Kidney (tissue), 14 donors: ENCODE results near the gene RTF1. TPM values are rescaled to one million over a fixed set of nuclear protein-coding genes. Genes with fewer than 3 reads are reported as not detected.

Experiments used
- DNase-seq, 5 donors: peaks; one replicate each; pipeline ENCODE4 v3.0.0-alpha.2; 2013 to 2020
- FAIRE-seq: peaks from 2 replicates; lab custom pipeline; 2012; peaks lifted over from hg19 to GRCh38; lab: Jason Lieb, UNC
- H3K27ac ChIP-seq, 2 donors: one replicate each; pipeline ENCODE4 v1.7.0; 2013; ENCODE audit warnings: low read depth in 2 of 2, low read length in 2 of 2, inconsistent platforms in 1 of 2
- H3K27me3 ChIP-seq: one replicate; pipeline ENCODE4 v1.7.1; 2013; ENCODE audit warnings: low read length, inconsistent platforms; ENCODE audit not compliant: control insufficient read depth, insufficient read depth
- H3K36me3 ChIP-seq, 3 donors: one replicate each; pipeline versions ENCODE4 v1.7.0 to v1.7.1; 2013; ENCODE audit warnings: low read length in 3 of 3, control low read depth in 1 of 3, inconsistent platforms in 1 of 3; ENCODE audit not compliant: insufficient read depth in 3 of 3, control insufficient read depth in 2 of 3
- H3K4me1 ChIP-seq, 3 donors: one replicate each; pipeline versions ENCODE4 v1.7.0 to v1.7.1; 2013; ENCODE audit warnings: low read length in 3 of 3, inconsistent platforms in 1 of 3, low read depth in 1 of 3; ENCODE audit not compliant: control insufficient read depth in 2 of 3, insufficient read depth in 2 of 3
- H3K4me3 ChIP-seq, 3 donors: one replicate each; pipeline versions ENCODE4 v1.7.0 to v1.8.1; 2013; ENCODE audit warnings: low read length in 3 of 3, control low read depth in 1 of 3, inconsistent platforms in 1 of 3
- H3K9ac ChIP-seq, 3 donors: one replicate each; pipeline versions ENCODE4 v1.7.0 to v1.7.1; 2013; ENCODE audit warnings: low read length in 3 of 3, control low read depth in 1 of 3, inconsistent platforms in 1 of 3
- H3K9me3 ChIP-seq, 3 donors: one replicate each; pipeline versions ENCODE4 v1.7.0 to v1.7.1; 2013; ENCODE audit warnings: low read length in 3 of 3, control low read depth in 1 of 3, inconsistent platforms in 1 of 3; ENCODE audit not compliant: control insufficient read depth in 2 of 3, insufficient read depth in 1 of 3
- intact Hi-C: fragments of 100-400 bp; cut with DNase I; formaldehyde crosslinking; loops from one replicate; pipeline ENCODE4 v1.11.1; 2022
- polyA plus RNA-seq: library from polyadenylated mRNA; stranded (reverse); fragments of 350-450 nt; fragmentation: Illumina TruSeq; extraction: RNeasy Lipid Tissue Mini Kit (QIAGEN cat#74804); gene quantifications from one replicate; pipeline ENCODE4 v1.2.3, GENCODE V29; 2014; ENCODE audit warnings: low read depth, low replicate concordance; ENCODE audit not compliant: insufficient read depth
- total RNA-seq: library from RNA; stranded (reverse); fragmentation: NEBNext Ultra II Directional; extraction: Animal tissue kit (Norgen Biotek cat#: 25700); gene quantifications from one replicate; pipeline ENCODE4 v1.2.1, GENCODE V29; 2021
- TF ChIP-seq, protein P1 (sequence below): IDR thresholded peaks from 3 replicates; pipeline ENCODE4 v1.5.1; 2012; ENCODE audit warnings: mild to moderate bottlenecking, moderate library complexity, borderline replicate concordance; ENCODE audit not compliant: insufficient read depth; ENCODE audit errors: extremely low read depth
- donor health status: control.
- donor health status: control.
- donor health status: control.
- donor health status: control.
- donor health status: control.
- donor health status: DM: yes; HTN: yes; CAD: no.
- donor health status: Normal renal cell carcinoma (clear cell type).

RTF1 gene
- total and polyA plus RNA-seq, 2 donors from 2014 or later: 14.8 to 29.7 TPM

DNA sequence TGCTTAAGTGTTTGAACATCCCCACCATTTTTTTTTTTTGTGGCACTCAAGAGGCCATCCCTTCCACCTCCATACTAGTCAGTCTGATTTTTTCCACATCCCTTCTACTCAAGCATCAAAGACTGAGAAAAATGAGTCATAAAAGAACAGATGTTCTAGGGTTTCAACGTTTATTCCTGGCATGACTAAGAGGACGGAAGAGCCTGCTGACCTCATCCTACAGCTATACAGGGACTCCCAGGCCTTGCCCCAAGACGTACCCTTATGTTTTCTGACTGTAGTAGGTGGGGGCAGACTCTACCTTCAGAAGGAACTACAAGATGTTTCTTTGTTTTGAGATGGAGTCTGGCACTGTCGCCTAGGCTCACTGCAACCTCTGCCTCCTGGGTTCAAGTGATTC, 73.5 kb downstream of the RTF1 start:
- Histone ChIP-seq H3K4me1 (peaks cover 0 to 18% (median 13%) of the 10 kb centered on the region in 3 donors), H3K36me3 (no peaks in the 10 kb centered on the region), H3K9ac (no peak overlapping the region), H3K9me3 (no peaks in the 10 kb centered on the region), H3K27ac (no peak overlapping the region), H3K27me3 (no peaks in the 10 kb centered on the region), H3K4me3 (no peak overlapping the region)
- peak in 2 of 5 donors; percentile 6 to 19 for DNase-seq
- intact Hi-C loops: no loop called here
- TF ChIP-seq, protein P1, sequence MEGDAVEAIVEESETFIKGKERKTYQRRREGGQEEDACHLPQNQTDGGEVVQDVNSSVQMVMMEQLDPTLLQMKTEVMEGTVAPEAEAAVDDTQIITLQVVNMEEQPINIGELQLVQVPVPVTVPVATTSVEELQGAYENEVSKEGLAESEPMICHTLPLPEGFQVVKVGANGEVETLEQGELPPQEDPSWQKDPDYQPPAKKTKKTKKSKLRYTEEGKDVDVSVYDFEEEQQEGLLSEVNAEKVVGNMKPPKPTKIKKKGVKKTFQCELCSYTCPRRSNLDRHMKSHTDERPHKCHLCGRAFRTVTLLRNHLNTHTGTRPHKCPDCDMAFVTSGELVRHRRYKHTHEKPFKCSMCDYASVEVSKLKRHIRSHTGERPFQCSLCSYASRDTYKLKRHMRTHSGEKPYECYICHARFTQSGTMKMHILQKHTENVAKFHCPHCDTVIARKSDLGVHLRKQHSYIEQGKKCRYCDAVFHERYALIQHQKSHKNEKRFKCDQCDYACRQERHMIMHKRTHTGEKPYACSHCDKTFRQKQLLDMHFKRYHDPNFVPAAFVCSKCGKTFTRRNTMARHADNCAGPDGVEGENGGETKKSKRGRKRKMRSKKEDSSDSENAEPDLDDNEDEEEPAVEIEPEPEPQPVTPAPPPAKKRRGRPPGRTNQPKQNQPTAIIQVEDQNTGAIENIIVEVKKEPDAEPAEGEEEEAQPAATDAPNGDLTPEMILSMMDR: no peak
- no peak for FAIRE-seq

DNA sequence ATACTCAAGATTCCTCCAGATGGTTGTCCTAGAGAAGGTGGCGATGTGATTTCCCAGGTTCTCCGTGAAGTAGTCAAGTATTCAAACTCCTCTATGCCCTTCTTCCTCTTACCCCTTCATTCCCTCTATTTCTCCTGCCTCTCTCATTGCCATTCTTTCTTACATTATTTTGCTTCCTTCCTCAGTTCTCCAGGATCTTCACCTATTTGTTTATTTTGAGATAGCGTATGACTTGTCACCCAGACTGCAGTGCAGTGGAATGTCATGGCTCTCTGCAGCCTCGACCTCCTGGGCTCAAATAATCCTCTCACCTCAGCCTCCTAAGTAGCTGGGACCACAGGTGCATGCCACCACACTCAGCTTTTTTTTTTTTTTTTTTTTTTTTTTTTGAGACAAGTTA, 75.0 kb downstream of the RTF1 start:
- Histone ChIP-seq H3K4me1 (peaks cover 0 to 19% (median 13%) of the 10 kb centered on the region in 3 donors), H3K9me3 (no peaks in the 10 kb centered on the region), H3K27me3 (peaks cover 4% of the 10 kb centered on the region), H3K9ac (no peak overlapping the region), H3K36me3 (no peaks in the 10 kb centered on the region), H3K27ac (no peak overlapping the region), H3K4me3 (no peak overlapping the region)
- no peak for FAIRE-seq
- TF ChIP-seq, protein P1: no peak
- no peak for DNase-seq
- intact Hi-C loops: no loop called here

DNA sequence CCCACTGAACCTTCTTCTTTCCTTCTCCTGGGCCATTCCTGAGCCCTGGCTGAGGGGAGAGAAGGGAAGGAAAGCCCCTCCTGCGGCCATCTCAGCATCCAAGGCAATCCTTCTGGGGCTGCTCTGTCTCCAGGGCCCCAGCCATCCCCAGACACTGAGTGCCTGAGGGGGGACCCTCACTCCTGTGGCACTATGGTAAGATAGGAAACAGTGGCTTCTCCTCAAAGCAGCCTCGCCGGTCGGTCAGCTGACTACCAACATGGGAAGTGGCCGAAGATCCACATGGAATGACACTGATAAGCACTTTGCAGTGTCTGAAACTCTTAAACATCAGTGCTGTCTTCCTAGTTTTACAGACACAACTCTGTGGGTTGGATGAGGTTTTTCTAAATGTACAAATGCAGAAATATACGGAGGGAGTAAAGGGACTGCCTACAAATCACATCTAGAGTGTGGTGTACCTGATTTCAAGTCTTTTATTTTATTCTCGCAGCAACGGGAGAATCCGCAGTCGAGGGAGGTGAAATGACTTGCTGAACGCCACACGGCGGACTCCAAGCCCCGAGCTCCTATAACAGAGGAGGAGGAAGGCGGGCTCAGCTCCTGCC, 75.8 kb downstream of the RTF1 start:
- Histone ChIP-seq H3K27me3 (peaks cover 6% of the 10 kb centered on the region), H3K4me3 (peak overlapping the region; percentile 0 to 55 (median 40)), H3K9me3 (no peaks in the 10 kb centered on the region), H3K4me1 (peaks cover 0 to 18% (median 13%) of the 10 kb centered on the region in 3 donors), H3K27ac (no peak overlapping the region), H3K36me3 (no peaks in the 10 kb centered on the region), H3K9ac (peak overlapping the region in 1 of 3 donors; percentile 61)
- DNase-seq: peak in 3 of 5 donors; percentile 11 to 77 (median 45)
- intact Hi-C loops: no loop called here
- FAIRE-seq: no peak
- TF ChIP-seq, protein P1: no peak
